ENCODE data around the gene CXCL3. TPM values are rescaled to one million over a fixed set of nuclear protein-coding genes. Genes with fewer than 3 reads are reported as not detected.

CXCL3 gene
- polyA plus RNA-seq, 2 of the 4 experiments (the other 2 are of a cell fraction), result 5.1 to 17.9 TPM

DNA sequence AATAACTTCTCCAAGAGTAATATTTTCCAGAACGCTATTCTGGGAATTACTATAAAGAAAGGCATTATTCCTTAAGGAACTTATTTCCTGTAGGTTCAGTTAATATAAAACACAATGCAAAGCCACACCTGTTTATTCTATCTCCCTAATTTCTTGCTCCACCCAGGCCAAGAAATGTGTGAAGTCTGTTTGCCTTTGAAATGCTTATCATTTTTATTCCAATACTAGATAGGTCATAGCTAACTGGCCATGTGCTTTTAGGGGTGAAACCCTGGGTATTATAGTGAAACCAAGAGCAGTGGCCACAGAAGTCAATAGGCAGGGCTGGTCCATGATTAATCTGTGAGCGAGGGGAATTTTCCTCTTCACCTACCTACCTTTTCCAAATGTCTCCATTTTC is 14.8 kb downstream of the CXCL3 start (continued):
- no peak for TF ChIP-seq PBX3 (IDR thresholded peaks at IDR 0.05)
- TF ChIP-seq BHLHE40 (IDR thresholded peaks at IDR 0.05; ENCODE audit: low read depth, low read length), result no peak

DNA sequence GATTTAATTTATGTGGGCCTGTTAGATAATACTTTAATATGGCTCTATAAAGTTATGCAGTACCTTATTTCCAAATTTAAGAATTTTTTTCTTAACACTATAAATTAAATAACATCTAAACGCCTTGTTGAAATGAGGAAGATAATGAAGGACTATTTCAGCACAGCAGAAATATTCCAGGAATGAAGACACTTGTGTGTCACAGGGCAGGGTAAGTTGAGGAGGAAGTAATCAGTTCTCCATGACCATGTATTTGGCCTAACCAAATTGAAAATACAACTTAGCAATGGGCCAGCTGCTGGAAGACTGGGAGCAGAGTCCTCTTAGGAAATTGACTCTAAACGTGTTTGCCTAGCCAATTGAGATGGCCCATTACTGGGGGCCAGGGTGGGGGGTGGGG is 16.9 kb downstream of the CXCL3 start:
- Histone ChIP-seq H3K4me1 (peaks cover 22% of the 10 kb centered on the region), H3K4me2 (no peak overlapping the region), H3K4me3 (no peak overlapping the region), H3K9me3 (peaks cover 16% of the 10 kb centered on the region; the same call in 1 of the 3 replicates), H3K27ac (peak overlapping the region; percentile 77 to 86; a peak in 5 of 6 replicates)
- 63% methylated on average over 2 of the region's 2 CpGs for WGBS (ENCODE audit: missing lambda C conversion rate)
- no peak for DNase-seq (ENCODE audit: low read depth in 1 of 2, low spot score in 1 of 2)
- ATAC-seq, result no peak
- no peak for TF ChIP-seq CEBPB (IDR thresholded peaks at IDR 0.05)
- TF ChIP-seq EHMT2 (IDR thresholded peaks at IDR 0.05; ENCODE audit: low read depth), result no peak
- no peak for TF ChIP-seq POLR2AphosphoS2 (conservative IDR thresholded peaks at IDR 0.05; ENCODE audit: low read length)
- no peak for TF ChIP-seq KDM5A (IDR thresholded peaks at IDR 0.05)
- TF ChIP-seq BCL3 (IDR thresholded peaks at IDR 0.05), result no peak
- TF ChIP-seq ZNF302 (CRISPR knock-in tag; IDR thresholded peaks at IDR 0.05), result no peak
- TF ChIP-seq, protein P1, sequence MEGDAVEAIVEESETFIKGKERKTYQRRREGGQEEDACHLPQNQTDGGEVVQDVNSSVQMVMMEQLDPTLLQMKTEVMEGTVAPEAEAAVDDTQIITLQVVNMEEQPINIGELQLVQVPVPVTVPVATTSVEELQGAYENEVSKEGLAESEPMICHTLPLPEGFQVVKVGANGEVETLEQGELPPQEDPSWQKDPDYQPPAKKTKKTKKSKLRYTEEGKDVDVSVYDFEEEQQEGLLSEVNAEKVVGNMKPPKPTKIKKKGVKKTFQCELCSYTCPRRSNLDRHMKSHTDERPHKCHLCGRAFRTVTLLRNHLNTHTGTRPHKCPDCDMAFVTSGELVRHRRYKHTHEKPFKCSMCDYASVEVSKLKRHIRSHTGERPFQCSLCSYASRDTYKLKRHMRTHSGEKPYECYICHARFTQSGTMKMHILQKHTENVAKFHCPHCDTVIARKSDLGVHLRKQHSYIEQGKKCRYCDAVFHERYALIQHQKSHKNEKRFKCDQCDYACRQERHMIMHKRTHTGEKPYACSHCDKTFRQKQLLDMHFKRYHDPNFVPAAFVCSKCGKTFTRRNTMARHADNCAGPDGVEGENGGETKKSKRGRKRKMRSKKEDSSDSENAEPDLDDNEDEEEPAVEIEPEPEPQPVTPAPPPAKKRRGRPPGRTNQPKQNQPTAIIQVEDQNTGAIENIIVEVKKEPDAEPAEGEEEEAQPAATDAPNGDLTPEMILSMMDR (IDR thresholded peaks at IDR 0.05), result no peak
- TF ChIP-seq REST (IDR thresholded peaks at IDR 0.05), result no peak
- TF ChIP-seq, protein P2, sequence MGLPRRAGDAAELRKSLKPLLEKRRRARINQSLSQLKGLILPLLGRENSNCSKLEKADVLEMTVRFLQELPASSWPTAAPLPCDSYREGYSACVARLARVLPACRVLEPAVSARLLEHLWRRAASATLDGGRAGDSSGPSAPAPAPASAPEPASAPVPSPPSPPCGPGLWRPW (IDR thresholded peaks at IDR 0.05), result no peak
- no peak for TF ChIP-seq PHF8 (IDR thresholded peaks at IDR 0.05; ENCODE audit: borderline replicate concordance, low read depth)
- no peak for TF ChIP-seq HOXB13 (CRISPR knock-in tag; IDR thresholded peaks at IDR 0.05; ENCODE audit: low read depth)
- TF ChIP-seq TP53 (CRISPR knock-in tag; IDR thresholded peaks at IDR 0.05), result no peak
- TF ChIP-seq MAZ (IDR thresholded peaks at IDR 0.05; ENCODE audit: borderline replicate concordance, low read depth, low read length), result no peak
- no peak for TF ChIP-seq ZSCAN20 (CRISPR knock-in tag; IDR thresholded peaks at IDR 0.05)
- no peak for TF ChIP-seq RNF2 (IDR thresholded peaks at IDR 0.05; ENCODE audit: borderline replicate concordance, low read depth)
- no peak for TF ChIP-seq CBX8 (IDR thresholded peaks at IDR 0.05)
- TF ChIP-seq HEYL (CRISPR knock-in tag; IDR thresholded peaks at IDR 0.05), result no peak
- CTCF ChIA-PET, result interaction anchor here (1.0 to 2.7 kb wide), 3 partner anchors 16 to 47 kb away, joined by 3 to 8 read pairs (median 4); partner anchors contain the start of gene CXCL3
- POLR2A ChIA-PET, result no interaction called here
- no peak for FAIRE-seq
